ENCODE results near the gene ST3GAL3. TPM values are rescaled to one million over a fixed set of nuclear protein-coding genes. Genes with fewer than 3 reads are reported as not detected.

Gene ST3GAL3
- total RNA-seq, 1 experiment from 2014 or later = 19.3 TPM

GRCh38 chr1:43947061-43947873, 239.9 kb downstream of the ST3GAL3 start:
- H3K4me3 ChIP-seq = peak overlapping the region; percentile 74
- no peaks in the 10 kb centered on the region for H3K9me2 ChIP-seq (ENCODE audit: insufficient read depth)
- H3K4me2 ChIP-seq = peak overlapping the region; percentile 100
- DNase-seq = no peak
- peaks cover 17% of the 10 kb centered on the region; the same call in 1 of the 2 replicates for H3K79me2 ChIP-seq (ENCODE audit: low read depth)
- H3K9me3 ChIP-seq (ENCODE audit: insufficient read depth, low read depth) = no peaks in the 10 kb centered on the region
- H3F3A ChIP-seq (ENCODE audit: insufficient read depth, low read depth) = peaks cover 6% of the 10 kb centered on the region; the same call in 1 of the 2 replicates
- no peaks in the 10 kb centered on the region for H4K20me1 ChIP-seq (ENCODE audit: insufficient read depth)
- TF ChIP-seq CTCF (conservative IDR thresholded peaks at IDR 0.05) (no peak), EZH2 (IDR thresholded peaks at IDR 0.05; ENCODE audit: low read depth) (no peak)
- no TSS peak for BruUV-seq (replicated peaks)
- H3K27ac ChIP-seq = no peak overlapping the region; the same call in 1 of the 2 replicates
- intact Hi-C loops (cut with micrococcal nuclease; ENCODE audit: unreplicated experiment) = loop anchor here (2.0 kb wide), 2 partner anchors 44 to 418 kb away; partner anchors contain the start of gene CCDC24
- ChIA-PET CTCF (interaction anchor here (0.6 to 2.8 kb wide), 4 partner anchors 101 to 234 kb away, joined by 3 to 13 read pairs (median 3); no protein-coding TSS in a partner anchor), POLR2A (ENCODE audit: unreplicated experiment) (interaction anchor here (0.5 to 0.9 kb wide), 4 partner anchors 23 to 1781 kb away, joined by 3 to 38 read pairs (median 6); partner anchors contain the start of genes DPH2 and SLC6A9)
- H3K36me3 ChIP-seq (ENCODE audit: low read depth) = no peaks in the 10 kb centered on the region
- H3K4me1 ChIP-seq (replicated peaks; ENCODE audit: insufficient read depth) = peaks cover 26% of the 10 kb centered on the region
- H3K27me3 ChIP-seq (ENCODE audit: insufficient read depth, low read depth) = no peaks in the 10 kb centered on the region
- peak overlapping the region; percentile 94 for H2AFZ ChIP-seq

GRCh38 chr1:43947874-43948437, 240.6 kb downstream of the ST3GAL3 start:
- no peak for DNase-seq
- H3K27ac ChIP-seq = no peak overlapping the region
- H3K79me2 ChIP-seq (ENCODE audit: low read depth) = peaks cover 17% of the 10 kb centered on the region; the same call in 1 of the 2 replicates
- ChIA-PET POLR2A (ENCODE audit: unreplicated experiment) (interaction anchor here (0.9 kb wide), 1 partner anchor 493 kb away, joined by 5 read pairs; no protein-coding TSS in a partner anchor), CTCF (interaction anchor here (0.7 kb wide), 1 partner anchor 100 kb away, joined by 3 read pairs; no protein-coding TSS in a partner anchor)
- peaks cover 6% of the 10 kb centered on the region; the same call in 1 of the 2 replicates for H3F3A ChIP-seq (ENCODE audit: insufficient read depth, low read depth)
- peaks cover 26% of the 10 kb centered on the region for H3K4me1 ChIP-seq (replicated peaks; ENCODE audit: insufficient read depth)
- H3K9me2 ChIP-seq (ENCODE audit: insufficient read depth) = no peaks in the 10 kb centered on the region
- H3K27me3 ChIP-seq (ENCODE audit: insufficient read depth, low read depth) = no peaks in the 10 kb centered on the region
- intact Hi-C loops (cut with micrococcal nuclease; ENCODE audit: unreplicated experiment) = loop anchor here (2.0 kb wide), 2 partner anchors 43 to 419 kb away; partner anchors contain the start of gene CCDC24
- TSS peak; percentile 43 for BruUV-seq (replicated peaks)
- H3K4me2 ChIP-seq = peak overlapping the region; percentile 100
- no peaks in the 10 kb centered on the region for H4K20me1 ChIP-seq (ENCODE audit: insufficient read depth)
- no peaks in the 10 kb centered on the region for H3K36me3 ChIP-seq (ENCODE audit: low read depth)
- H2AFZ ChIP-seq = no peak overlapping the region
- no peaks in the 10 kb centered on the region for H3K9me3 ChIP-seq (ENCODE audit: insufficient read depth, low read depth)
- H3K4me3 ChIP-seq = peak overlapping the region; percentile 74; the same call in 1 of the 2 replicates
- no peak for TF ChIP-seq EZH2 (IDR thresholded peaks at IDR 0.05; ENCODE audit: low read depth)

GRCh38 chr1:43949678-43950077, 242.3 kb downstream of the ST3GAL3 start:
- Histone ChIP-seq H3K9me3 (ENCODE audit: insufficient read depth, low read depth) (no peaks in the 10 kb centered on the region), H3K4me3 (no peak overlapping the region), H3F3A (ENCODE audit: insufficient read depth, low read depth) (peaks cover 6% of the 10 kb centered on the region; the same call in 1 of the 2 replicates), H3K27ac (no peak overlapping the region), H3K4me2 (no peak overlapping the region), H3K9me2 (ENCODE audit: insufficient read depth) (no peaks in the 10 kb centered on the region), H2AFZ (no peak overlapping the region), H3K4me1 (replicated peaks; ENCODE audit: insufficient read depth) (peaks cover 24% of the 10 kb centered on the region), H3K79me2 (ENCODE audit: low read depth) (peaks cover 15% of the 10 kb centered on the region; the same call in 1 of the 2 replicates), H4K20me1 (ENCODE audit: insufficient read depth) (no peaks in the 10 kb centered on the region), H3K27me3 (ENCODE audit: insufficient read depth, low read depth) (no peaks in the 10 kb centered on the region), H3K36me3 (ENCODE audit: low read depth) (no peaks in the 10 kb centered on the region)
- POLR2A ChIA-PET (ENCODE audit: unreplicated experiment) = no interaction called here
- no TSS peak for BruUV-seq (replicated peaks)
- no peak for DNase-seq
- CTCF ChIA-PET = no interaction called here
- TF ChIP-seq CTCF (conservative IDR thresholded peaks at IDR 0.05) = no peak
- TF ChIP-seq EZH2 (IDR thresholded peaks at IDR 0.05; ENCODE audit: low read depth) = no peak
- intact Hi-C loops (cut with micrococcal nuclease; ENCODE audit: unreplicated experiment) = no loop called here

Data from PC-9 (cell line).